Thyroid gland (tissue), 4 donors: ENCODE measurements around the gene PLEKHG3. TPM values are rescaled to one million over a fixed set of nuclear protein-coding genes. Genes with fewer than 3 reads are reported as not detected.

Experiments
- DNase-seq, 2 donors: peaks; one replicate each; pipeline ENCODE4 v3.0.0-alpha.2; 2019
- H3K27ac ChIP-seq, 3 donors: fragments of 200-600 bp; sonication (generic); 1 replicate in 2 of 3; 2 replicates in 1 of 3; pipeline ENCODE4 v1.5.1; 2016 to 2019; ENCODE audit warnings: mild to moderate bottlenecking in 1 of 3, moderate library complexity in 1 of 3
- H3K27me3 ChIP-seq: fragments of 200-600 bp; sonication (generic); one replicate; pipeline ENCODE4 v1.5.1; 2019
- H3K36me3 ChIP-seq, 2 donors: fragments of 200-600 bp; sonication (generic); one replicate each; pipeline ENCODE4 v1.5.1; 2016 to 2019
- H3K4me1 ChIP-seq, 2 donors: fragments of 200-600 bp; sonication (generic); one replicate each; pipeline ENCODE4 v1.5.1; 2017 to 2019
- H3K4me3 ChIP-seq, 3 donors: fragments of 200-600 bp; sonication (generic); replicated peaks in 1 of 3; 1 replicate in 2 of 3; 2 replicates in 1 of 3; pipeline ENCODE4 v1.5.1; 2016; ENCODE audit warnings: mild to moderate bottlenecking in 1 of 3
- H3K9me3 ChIP-seq: fragments of 200-600 bp; sonication (generic); one replicate; pipeline ENCODE4 v1.5.1; 2017
- POLR2A ChIP-seq, 2 donors: fragments of 450-650 bp; IDR thresholded peaks; one replicate each; pipeline ENCODE4 v1.6.1; 2017; ENCODE audit warnings: antibody characterized with exemption in 2 of 2, mild to moderate bottlenecking in 2 of 2, moderate library complexity in 1 of 2
- WGBS, 2 donors: methylation state at CpG; one replicate each; pipeline ENCODE4 v1.1.5; 2017; 5-methylcytosine and 5-hydroxymethylcytosine counted together
- intact Hi-C: fragments of 100-400 bp; cut with DNase I; formaldehyde crosslinking; loops from one replicate; pipeline ENCODE4 v1.15.1; 2023
- total RNA-seq, 4 donors: library from RNA; depleted of rRNA; stranded (reverse); fragments of >200 nt; gene quantifications; one replicate each; pipeline ENCODE4 v1.2.3, GENCODE V29; 2016
- TF ChIP-seq, protein P1 (sequence below), 6 experiments: fragments of 200-600 bp in 3 of 6; fragments of 450-650 bp in 3 of 6; sonication (generic) in 3 of 6; IDR thresholded peaks; one replicate each; pipeline ENCODE4 v1.5.1; 2016 to 2019; ENCODE audit warnings: antibody characterized with exemption in 6 of 6, mild to moderate bottlenecking in 2 of 6, inconsistent platforms in 1 of 6, moderate library complexity in 1 of 6

Gene PLEKHG3
- total RNA-seq, 4 donors from 2014 or later, result 41.0 to 83.0 (median 54.6) TPM

DNA sequence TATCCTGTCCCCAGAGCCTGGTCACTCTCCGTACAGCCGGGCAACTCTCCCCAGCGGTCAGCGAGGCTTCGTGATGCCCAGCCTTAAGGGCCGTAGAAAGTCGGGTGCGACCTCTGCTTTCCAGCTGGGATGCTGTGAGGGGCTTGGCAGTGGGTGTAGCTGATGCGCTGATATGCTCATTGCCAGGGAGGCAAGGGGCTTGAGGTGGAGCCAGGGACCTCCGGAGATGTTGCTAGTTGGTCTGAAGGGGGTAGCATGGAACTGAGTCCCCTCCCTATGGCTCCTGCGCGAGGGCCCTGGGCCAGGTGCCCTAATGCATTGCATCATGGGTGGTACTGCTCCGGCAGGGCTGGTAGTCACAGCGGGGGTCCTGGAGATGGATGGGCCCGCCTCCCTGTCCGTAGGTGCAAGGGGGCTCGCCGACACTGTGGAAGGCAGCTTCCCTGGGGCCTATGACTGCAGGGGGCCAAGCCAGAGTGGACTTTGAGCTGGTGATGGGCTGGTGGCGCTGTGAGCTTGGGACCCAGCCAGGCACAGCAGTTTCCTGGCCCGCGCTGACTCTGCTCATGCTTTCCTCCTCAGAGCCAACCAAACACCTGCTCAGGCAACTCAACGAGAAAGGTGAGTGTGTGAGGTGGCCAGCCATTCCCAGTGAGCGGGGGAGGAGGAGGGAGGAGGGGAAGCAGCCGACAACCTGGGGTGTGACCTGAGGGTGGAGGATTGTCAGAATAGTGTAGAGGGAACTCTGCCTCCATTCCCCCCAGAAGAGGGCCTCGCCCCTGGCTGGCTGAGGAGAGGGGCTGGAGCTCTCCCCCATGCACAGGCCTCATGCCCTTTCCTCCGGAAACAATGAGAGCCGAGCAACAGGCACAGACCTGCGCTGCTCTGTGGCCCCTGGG, 32.3 kb downstream of the PLEKHG3 start:
- peak; percentile 94 for DNase-seq
- peaks cover 39 to 51% of the 10 kb centered on the region in 2 donors for H3K4me1 ChIP-seq
- H3K36me3 ChIP-seq, result peaks cover 26 to 29% of the 10 kb centered on the region in 2 donors

DNA sequence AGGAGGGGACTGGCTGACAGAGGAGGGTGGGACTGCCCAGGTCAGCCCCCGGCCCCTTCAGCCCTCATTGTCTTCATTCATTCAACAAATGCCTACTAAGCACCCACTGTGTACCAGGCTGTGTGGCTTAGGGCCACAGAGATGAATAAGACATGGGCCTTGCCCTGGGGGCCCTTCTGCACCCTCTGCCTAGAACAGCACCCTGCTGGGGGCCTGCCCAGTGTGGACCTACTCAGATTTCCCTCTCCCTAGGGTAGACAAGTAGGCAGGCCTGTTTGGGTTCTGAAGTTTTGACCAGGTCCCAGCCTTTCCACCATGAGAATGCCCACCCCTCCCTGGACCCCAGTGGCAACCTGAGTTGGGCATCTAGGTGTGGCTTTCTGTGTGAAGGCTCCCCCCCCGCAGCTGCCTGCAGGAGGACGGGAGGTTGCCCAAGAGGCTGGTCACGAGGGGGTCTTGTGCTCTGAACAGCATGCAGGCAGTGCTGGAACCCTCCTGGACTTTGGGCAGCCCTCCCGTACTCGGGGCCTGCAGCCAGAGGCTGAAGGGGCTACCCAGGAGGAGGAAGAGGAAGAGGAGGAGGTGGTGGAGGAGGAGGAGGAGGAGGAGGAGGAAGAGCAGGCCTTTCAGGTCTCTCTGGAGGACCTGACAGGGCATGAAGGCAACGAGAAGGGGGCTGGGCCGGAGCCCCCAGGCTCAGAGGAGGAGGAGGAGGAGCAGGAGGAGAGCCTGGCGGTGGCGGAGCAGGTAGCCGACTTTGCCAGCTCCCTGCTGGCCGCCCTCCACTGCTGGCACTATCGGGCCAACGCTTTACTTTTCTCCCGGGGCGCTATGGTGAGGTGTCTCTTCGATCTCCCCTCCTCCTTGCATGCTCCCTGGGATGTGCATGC, 33.4 kb downstream of the PLEKHG3 start:
- peaks cover 26 to 29% of the 10 kb centered on the region in 2 donors for H3K36me3 ChIP-seq
- WGBS, 2 donors, result 44 to 47% methylated on average over 15 to 17 of the region's 17 CpGs

More for the DNA sequence above, 32.3 kb downstream of the PLEKHG3 start:
- WGBS, 2 donors, result 60 to 67% methylated on average over 14 to 26 of the region's 28 CpGs
- no peaks in the 10 kb centered on the region for H3K27me3 ChIP-seq
- H3K4me3 ChIP-seq, result no peak overlapping the region
- TF ChIP-seq POLR2A (IDR thresholded peaks at IDR 0.05), result peak in 1 of 2 donors; percentile 41
- TF ChIP-seq, protein P1, sequence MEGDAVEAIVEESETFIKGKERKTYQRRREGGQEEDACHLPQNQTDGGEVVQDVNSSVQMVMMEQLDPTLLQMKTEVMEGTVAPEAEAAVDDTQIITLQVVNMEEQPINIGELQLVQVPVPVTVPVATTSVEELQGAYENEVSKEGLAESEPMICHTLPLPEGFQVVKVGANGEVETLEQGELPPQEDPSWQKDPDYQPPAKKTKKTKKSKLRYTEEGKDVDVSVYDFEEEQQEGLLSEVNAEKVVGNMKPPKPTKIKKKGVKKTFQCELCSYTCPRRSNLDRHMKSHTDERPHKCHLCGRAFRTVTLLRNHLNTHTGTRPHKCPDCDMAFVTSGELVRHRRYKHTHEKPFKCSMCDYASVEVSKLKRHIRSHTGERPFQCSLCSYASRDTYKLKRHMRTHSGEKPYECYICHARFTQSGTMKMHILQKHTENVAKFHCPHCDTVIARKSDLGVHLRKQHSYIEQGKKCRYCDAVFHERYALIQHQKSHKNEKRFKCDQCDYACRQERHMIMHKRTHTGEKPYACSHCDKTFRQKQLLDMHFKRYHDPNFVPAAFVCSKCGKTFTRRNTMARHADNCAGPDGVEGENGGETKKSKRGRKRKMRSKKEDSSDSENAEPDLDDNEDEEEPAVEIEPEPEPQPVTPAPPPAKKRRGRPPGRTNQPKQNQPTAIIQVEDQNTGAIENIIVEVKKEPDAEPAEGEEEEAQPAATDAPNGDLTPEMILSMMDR (IDR thresholded peaks at IDR 0.05), result peak in 4 of 6 experiments; percentile 11 to 38 (median 22)
- intact Hi-C loops, result no loop called here
- H3K9me3 ChIP-seq, result no peaks in the 10 kb centered on the region
- H3K27ac ChIP-seq, result peak overlapping the region; percentile 73 to 88 (median 83)

DNA sequence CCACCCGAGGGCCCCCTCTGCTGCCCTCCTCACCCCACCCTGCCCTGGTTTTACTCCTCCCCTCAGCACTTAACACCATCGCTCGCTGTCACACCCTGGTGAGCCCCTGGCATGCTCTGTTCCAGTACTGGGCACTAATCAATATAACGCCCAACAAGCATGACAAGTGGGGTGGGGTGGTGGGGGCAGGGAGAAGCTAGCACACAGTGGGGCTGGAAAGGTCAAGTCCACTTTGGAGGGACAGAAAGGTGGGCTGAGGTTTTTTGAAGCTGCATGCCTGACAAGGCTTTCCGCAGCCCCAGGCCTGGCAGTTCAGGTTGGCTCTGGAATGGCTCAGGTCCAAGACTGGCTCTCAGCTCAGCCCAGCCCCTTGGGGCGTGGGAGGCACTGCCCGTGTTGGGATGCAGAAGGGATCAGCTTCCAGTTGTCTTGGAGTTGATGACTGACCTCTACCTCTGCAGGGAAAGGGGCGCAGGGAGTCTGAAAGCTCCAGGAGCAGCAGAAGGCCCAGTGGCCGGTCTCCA, 34.1 kb downstream of the PLEKHG3 start:
- Histone ChIP-seq H3K4me1 (peaks cover 39 to 51% of the 10 kb centered on the region in 2 donors), H3K27me3 (no peaks in the 10 kb centered on the region), H3K9me3 (no peaks in the 10 kb centered on the region), H3K27ac (peak overlapping the region; percentile 73 to 88 (median 83)), H3K4me3 (no peak overlapping the region), H3K36me3 (peaks cover 29 to 34% of the 10 kb centered on the region in 2 donors)
- peak; percentile 83 for DNase-seq
- 41 to 62% methylated on average over 7 to 8 of the region's 9 CpGs for WGBS, 2 donors
- intact Hi-C loops, result no loop called here
- TF ChIP-seq, protein P1 (IDR thresholded peaks at IDR 0.05), result no peak
- TF ChIP-seq POLR2A (IDR thresholded peaks at IDR 0.05), result no peak

More for the DNA sequence above, 33.4 kb downstream of the PLEKHG3 start:
- H3K4me1 ChIP-seq, result peaks cover 39 to 51% of the 10 kb centered on the region in 2 donors
- DNase-seq, result peak; percentile 74 to 80
- H3K27ac ChIP-seq, result peak overlapping the region; percentile 73 to 88 (median 83)
- TF ChIP-seq, protein P1 (IDR thresholded peaks at IDR 0.05), result no peak
- TF ChIP-seq POLR2A (IDR thresholded peaks at IDR 0.05), result no peak
- H3K9me3 ChIP-seq, result no peaks in the 10 kb centered on the region
- intact Hi-C loops, result no loop called here
- H3K4me3 ChIP-seq, result no peak overlapping the region
- no peaks in the 10 kb centered on the region for H3K27me3 ChIP-seq

DNA sequence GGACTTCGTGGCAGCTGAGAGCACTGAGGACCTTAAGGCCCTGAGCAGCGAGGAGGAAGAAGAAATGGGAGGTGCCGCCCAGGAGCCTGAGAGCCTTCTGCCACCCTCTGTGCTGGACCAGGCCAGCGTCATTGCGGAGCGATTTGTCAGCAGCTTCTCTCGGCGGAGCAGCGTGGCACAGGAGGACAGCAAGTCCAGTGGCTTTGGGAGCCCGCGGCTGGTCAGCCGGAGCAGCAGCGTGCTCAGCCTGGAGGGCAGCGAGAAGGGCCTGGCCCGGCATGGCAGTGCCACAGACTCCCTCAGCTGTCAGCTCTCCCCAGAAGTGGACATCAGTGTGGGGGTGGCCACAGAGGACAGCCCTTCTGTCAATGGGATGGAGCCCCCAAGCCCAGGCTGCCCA, 37.0 kb downstream of the PLEKHG3 start:
- H3K9me3 ChIP-seq, result no peaks in the 10 kb centered on the region
- intact Hi-C loops, result no loop called here
- H3K36me3 ChIP-seq, result peaks cover 32 to 43% of the 10 kb centered on the region in 2 donors
- TF ChIP-seq POLR2A (IDR thresholded peaks at IDR 0.05), result no peak
- TF ChIP-seq, protein P1 (IDR thresholded peaks at IDR 0.05), result no peak
- H3K27ac ChIP-seq, result no peak overlapping the region
- no peak for DNase-seq
- 96 to 99% methylated on average over 13 to 15 of the region's 15 CpGs for whole genome bisulfite sequencing, 2 donors
- H3K4me1 ChIP-seq, result peaks cover 38 to 45% of the 10 kb centered on the region in 2 donors
- H3K27me3 ChIP-seq, result no peaks in the 10 kb centered on the region
- H3K4me3 ChIP-seq, result no peak overlapping the region
